ENCODE data around the gene RASA3.
"Not testable (repeated sequence)": the region's sequence is repeated elsewhere in the genome, so short reads cannot be mapped to it uniquely, and the experiment has no call there.

RASA3 gene

DNA sequence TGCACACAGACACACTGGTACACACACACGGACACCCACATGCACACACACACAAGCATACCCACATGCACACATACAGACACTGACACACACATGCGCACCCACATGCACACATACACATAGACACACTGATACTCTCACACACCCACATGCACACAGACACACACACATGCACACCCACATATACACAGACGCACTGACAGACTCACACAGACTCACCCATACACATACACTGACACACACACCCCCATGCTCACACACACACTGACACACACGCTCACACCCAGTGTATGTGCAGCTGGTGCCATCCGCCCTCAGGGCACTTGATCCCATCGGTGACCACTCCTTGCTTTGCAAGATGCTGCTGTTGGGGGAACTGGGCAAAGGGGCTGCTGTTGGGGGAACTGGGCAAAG lies 9.7 kb upstream of the RASA3 start:
- no peak for DNase-seq

DNA sequence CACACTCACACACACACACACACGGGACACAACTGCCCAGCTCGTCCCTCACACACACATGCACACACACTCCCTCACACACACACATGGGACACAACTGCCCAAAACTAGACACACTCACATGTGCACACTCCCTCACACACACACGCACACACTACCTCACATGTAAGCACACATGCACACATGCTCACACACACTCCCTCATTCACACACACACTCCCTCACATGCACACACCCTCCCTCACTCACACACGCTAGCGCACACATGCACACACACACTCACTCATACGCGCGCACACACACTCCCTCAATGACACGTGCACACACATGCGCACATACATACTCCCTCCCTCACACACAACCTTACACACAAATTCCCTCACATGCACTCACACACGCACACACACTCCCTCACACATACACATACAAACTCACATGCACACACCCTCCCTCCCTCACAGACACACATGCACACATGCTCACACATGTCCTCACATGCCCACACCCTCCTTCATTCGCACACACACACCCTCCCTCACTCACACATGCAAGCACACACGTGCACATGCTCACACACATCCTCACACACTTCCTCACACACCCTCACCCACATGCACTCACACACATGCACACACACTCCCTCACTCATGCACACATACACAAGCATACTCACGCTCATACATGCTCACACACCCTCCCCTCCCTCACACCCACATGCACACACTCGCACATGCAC lies 9.0 kb upstream of the RASA3 start:
- DNase-seq = no peak

DNA sequence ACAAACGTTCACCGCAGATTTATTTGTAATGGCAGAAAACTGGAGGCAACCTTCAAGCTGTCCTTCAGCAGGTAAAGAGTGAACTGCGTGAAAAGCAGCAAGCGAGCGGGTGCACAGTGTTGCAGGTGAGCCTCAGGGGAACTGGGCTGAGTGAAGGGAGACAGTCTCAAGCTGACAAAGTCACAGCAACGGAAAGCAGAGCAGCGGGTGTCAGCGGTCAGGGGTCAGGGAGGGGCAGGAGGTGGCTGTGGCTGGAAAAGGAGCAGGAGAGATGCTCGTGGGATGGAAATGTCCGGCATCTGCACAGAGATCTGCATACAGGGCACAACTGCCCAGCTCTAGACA lies 8.5 kb upstream of the RASA3 start:
- no peak for DNase-seq

DNA sequence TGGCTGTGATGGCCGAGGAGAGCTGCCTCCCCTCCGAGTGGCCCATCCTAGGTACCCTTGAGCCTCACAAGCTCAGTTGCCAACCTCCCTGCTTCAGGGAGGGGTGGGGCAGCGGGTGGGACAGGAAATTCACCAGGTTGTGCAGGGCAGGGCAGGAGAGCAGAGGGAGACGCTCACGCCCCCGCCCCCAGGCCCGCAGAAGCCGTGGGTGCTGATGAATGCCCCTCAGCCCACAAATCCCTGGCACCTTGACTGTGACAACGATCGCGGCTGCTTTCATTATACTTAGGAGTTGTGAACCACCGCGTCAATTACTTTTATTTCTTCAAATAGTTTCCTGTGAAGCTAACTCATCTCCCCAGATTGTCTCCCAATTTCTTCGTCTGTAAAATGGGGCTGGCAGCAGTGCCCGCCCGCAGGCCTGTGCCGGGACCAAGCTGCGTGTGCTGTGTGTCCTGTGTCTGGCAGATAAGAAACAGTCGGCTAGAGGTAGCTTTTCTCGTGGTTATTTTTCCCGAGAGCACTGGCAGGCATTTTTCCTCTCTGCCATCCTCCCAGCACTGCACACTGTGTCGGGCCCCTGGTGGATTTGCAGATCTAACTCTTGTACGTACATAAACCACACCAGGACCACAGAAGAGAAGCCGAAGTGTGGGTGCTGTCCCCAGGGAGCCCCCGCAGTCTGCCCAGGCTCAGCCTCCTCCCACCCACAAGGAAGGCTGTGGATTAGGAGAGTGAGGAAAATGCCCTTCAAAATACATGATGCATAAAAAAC lies 7.9 kb upstream of the RASA3 start:
- no peak for DNase-seq

DNA sequence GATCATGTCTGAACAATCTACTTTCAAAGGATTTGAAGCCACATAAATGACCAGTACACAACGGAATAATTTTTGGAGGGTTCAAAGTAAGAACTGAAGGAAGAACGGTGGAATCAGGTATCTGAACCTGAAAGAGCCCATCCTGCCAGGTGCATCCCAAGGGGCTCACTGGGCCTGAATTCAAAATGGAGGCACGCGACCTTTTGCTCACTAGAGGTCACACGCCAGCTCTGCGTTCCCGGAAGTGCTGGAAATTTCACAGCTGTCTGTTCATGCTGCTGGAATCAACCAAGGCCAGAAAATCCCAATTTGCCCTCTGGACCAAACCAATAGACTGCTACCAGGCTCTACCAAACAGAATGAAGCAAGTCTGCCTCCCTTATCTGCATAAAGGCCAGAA lies 4.2 kb upstream of the RASA3 start:
- DNase-seq = no peak

DNA sequence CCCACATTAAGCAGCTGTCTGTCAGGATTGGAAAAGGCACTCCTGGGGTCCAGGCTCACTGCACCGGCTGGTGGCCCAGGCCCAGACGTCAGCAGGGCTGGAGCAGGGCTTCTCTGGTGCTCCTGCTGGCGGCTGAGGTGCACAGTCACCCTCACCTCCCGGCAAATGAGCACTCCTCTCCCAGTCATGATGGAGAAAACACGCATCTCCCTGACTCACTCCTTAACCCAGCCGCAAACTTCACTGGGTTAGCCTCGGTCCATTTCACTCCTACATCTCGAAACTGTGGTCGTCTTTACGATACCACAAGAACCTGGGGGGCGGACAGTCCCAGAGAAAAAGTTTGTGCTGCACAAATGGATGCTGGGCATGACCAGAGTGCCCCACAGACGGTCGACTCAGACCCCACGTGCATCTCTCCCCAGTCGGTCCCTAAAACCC lies 3.3 kb upstream of the RASA3 start:
- no peak for DNase-seq

DNA sequence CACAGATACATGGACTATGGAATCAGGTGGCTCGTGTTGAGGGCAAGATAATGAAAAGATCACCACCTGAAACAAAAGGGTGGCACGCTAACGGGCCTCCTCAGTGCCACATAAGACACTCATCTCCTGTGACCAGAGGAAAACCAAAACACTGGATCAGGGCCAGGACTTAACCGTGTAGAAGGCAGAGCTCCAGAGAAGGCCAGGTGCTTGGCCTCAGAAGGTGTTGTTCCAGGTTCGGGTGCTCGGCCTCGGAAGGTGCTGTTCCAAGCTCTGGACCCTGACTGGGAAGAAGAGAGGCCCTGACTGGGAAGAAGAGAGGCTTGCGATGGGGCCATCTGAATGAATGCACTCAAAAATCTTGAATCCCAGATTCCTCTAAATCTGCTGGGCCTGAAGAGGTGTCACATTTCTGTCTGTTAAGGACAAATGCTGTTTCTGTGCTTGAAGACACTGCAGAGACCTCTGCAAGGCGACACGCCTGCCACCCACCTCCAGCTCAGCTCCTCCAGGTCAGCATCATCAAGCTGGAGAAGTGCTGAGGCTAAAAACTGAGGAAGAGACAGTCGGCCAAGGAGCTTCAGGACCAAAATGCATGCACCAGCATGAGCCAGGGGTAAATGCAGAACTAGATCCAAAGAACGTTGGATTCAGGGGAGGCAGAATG lies 2.7 kb upstream of the RASA3 start:
- DNase-seq = no peak

DNA sequence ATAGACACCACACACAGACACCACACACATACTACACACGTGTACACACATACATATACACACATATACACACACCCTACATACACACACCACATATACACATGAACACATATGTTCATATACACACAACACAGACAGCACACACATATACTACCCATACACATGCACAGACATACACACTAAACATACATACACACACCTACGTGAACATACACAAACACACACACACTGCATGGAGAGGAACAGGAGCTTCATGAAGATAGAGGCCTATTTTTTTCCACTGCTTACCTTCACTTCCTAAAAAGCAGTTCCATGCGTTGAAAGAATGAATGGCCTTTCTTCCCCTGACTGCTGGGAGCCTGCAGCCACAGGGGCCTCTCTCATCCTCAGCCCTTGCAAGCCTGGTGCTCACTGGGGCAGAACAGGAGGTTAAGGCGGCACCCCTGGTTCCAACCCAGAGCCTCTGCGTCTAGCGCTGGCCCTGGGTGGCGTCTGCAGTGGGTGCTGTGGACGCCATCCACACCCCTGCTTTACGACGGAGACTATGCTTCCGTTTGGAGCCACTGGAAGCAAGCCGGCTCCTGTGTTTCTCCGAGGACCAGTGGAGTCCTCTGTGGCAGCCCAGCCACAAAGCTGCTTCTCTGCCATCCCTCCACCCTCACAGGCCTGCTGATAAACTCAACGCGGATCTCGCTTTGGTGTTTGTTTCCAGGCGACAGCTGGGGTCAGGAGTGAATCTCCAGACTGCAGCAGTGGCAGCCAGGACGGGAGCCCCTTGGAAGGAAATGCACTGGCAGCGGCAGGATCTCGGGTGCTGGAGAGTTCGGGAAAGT lies 1.9 kb upstream of the RASA3 start:
- no peak for DNase-seq

DNA sequence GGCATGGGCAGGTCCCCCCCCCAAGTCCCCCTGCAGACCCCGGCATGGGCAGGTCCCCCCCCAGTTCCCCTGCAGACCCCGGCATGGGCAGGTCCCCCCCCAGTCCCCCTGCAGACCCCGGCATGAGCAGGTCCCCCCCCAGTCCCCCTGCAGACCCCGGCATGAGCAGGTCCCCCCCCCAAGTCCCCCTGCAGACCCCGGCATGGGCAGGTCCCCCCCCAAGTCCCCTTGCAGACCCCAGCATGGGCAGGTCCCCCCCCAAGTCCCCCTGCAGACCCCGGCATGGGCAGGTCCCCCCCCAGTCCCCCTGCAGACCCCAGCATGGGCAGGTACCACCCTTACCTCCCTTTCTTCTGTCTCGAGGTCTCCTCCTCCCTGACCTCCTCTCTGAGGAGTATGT lies 1.1 kb upstream of the RASA3 start:
- DNase-seq = not testable (repeated sequence)

DNA sequence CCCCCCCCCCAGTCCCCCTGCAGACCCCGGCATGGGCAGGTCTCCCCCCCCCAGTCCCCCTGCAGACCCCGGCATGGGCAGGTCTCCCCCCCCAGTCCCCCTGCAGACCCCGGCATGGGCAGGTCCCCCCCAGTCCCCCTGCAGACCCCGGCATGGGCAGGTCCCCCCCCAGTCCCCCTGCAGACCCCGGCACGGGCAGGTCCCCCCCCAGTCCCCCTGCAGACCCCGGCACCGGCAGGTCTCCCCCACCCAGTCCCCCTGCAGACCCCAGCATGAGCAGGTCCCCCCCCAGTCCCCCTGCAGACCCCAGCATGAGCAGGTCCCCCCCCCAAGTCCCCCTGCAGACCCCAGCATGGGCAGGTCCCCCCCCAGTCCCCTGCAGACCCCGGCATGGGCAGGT lies 703 bp upstream of the RASA3 start:
- DNase-seq = not testable (repeated sequence)

DNA sequence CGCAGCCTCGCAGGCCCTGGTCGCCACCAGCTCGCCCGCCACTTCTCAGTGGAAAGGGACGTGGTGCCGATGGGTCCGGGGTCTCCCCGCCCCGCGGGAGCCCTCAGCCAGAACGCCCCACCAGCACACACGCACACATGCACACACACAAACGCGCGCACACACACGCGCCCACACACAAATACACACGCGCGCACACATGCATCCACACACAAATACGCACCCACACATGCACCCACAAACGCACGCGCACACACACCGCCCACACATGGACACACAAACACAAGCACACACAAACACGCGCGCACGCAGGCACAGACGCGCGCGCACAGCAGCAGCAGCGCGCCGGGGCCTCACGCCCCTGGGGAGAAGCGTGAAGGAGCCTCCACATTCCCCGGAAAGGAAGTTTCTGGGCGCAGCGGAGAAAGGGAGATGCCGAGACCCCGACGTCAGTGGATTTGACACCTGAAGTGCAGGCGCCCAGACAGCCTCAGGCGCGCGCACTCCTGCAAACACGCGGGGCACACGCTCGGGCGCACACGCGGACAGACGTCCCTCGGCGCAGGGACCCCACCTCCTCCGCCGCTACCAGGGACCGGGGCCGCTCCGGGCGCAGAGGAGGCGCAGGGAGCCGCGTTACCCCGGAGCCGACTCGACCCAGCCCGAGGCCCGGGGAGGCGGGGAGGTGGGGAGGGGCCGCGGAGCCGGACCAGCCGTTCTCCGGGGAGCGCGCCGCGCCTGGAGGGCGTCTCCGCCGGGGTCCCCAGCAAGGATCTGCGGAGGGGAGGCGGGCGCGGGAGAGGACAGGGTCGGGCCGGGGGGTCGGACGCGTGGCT lies 622 bp downstream of the RASA3 start:
- no peak for DNase-seq

DNA sequence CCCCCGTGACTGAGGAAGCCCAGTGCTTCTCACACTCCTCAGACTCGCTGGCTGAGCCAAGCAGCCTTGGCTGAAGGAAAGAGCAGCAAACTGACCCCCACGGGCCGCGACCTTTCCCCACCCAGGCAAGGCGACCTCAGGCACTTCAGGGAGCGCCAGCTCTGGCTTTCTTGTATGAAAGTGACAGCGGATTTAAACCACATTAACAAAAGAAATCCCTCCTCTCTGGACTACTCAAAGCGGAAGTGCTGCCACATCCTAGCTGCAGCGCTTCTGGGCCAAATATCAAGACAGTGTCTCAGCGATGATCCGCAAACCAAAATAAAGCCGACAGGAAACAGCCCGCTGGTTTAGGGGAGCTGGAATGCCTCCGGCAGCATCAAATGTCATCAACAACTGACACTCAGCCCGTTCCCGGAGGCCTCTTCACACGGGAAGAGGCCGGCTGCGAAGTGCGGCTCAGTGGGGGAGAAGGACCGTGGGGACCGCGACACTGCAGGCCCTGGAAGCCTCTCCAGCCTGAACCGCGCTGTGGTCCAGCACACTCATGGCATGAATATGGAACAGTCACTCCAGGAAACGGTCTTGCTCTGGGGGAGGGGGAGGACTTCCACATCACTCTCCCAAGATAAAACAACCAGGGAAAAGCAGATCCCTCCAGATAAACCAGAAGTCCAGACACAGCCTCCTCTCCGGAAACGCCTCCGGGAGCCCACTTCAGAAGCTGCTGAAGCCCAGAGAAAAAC lies 1.4 kb downstream of the RASA3 start:
- no peak for DNase-seq

DNA sequence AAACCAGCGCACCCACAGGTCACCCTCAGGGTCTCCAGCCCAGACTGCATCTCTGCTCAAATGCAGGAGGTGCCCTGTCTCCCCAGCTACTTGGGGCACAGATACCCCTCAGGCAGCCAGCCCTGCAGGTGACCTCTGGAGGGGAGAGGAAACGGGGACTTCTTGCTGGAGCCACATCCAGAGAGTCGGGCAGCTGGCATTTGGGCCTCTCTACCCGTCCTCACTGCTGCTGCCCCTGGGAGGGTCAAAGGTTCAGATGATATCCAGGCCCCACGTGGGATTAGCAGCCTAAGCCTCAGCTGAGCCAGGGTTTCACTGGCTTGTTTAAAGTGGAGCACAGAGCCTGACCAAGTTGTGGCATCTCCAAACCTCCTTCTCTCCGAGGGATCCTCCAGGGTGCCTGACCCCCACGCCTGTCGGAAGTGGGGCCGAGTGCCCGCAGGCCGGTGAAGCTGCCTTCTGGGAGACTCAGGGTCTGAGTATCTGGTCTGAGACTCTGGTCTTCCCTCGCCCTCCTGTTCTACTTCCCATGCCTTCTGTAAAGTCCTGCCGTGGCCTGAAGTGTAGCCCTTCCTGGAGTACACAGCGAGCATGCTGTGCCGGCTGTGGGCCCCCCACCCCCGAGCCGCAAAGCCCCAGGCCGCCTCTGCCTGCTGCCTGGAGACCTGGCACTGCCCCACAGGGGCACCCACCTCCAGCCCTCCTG lies 2.1 kb downstream of the RASA3 start:
- no peak for DNase-seq

DNA sequence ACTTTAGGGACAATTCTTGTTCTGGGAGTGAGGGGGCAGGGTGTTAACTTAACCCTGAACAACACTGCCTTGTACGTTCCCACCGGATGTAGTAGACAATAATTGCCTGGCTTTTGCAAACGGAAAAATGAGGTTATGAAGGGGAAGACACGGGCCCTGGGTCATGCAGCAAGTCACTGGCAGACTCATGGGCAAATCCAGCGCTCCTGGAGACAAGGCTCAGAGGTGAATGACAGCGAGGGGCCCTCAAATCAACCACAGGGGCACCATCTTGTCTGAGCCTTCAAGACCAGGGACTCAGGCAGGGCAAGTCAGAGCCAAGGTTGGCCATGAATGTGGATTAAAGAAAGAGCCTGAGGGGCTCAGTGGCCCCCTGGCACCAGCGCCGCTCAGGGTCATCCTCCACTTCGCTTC lies 2.8 kb downstream of the RASA3 start:
- no peak for DNase-seq

DNA sequence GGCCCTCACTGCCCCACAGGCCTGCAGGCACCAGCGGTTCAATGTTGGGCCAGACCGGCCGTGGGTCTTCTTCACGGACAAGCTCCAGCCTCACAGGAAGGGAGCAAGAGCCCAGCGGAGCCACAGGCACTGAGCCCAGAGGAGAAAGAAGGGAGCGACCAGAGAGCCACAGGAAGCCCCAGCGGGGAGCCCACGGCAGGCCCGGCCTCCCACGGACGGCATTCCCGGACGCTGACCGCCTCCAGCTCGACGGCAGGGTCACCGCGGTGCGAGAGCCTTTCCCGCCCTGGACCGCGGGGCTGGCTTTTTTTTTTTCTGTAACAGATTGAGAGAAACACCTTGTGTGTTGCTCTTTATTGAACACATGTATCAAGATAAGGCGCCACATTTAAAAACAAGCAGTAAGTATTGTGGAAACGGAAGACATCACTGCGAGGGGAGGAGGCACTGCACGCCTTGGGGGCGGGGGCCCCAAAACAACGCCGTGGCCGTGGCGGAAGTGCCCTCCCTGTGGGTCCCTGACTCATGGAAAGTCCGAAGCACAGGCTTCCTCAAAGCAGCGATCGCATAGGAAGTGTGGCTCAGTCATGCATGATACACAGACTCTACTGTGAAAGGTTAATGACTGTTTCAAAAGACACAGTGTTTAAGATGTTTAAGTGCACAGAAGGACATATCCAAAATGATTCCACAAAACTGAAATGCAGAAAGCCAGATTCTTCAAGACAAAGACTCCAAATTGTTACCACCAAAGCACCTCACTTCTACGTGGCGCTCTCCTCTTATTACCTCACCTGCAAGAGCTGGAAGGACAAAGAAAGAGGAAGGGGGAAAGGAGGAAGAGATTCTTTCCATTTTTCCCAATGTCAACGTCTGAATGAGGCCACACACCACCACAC lies 3.5 kb downstream of the RASA3 start:
- peak; percentile 76 for DNase-seq

DNA sequence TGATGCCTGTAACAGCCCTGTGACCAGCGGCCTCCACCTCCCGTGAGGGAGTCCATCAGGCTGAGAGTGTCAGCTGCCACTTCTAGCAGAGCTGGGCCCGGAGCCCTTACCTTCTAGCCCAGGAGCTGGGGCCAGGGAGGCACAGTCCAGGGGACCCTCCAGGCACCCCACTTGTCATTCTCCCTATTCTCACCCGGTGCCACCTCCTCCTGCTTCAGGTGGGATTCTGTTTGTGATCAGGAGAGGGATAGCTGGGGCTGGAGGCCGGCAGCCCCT lies 4.1 kb downstream of the RASA3 start:
- no peak for DNase-seq

DNA sequence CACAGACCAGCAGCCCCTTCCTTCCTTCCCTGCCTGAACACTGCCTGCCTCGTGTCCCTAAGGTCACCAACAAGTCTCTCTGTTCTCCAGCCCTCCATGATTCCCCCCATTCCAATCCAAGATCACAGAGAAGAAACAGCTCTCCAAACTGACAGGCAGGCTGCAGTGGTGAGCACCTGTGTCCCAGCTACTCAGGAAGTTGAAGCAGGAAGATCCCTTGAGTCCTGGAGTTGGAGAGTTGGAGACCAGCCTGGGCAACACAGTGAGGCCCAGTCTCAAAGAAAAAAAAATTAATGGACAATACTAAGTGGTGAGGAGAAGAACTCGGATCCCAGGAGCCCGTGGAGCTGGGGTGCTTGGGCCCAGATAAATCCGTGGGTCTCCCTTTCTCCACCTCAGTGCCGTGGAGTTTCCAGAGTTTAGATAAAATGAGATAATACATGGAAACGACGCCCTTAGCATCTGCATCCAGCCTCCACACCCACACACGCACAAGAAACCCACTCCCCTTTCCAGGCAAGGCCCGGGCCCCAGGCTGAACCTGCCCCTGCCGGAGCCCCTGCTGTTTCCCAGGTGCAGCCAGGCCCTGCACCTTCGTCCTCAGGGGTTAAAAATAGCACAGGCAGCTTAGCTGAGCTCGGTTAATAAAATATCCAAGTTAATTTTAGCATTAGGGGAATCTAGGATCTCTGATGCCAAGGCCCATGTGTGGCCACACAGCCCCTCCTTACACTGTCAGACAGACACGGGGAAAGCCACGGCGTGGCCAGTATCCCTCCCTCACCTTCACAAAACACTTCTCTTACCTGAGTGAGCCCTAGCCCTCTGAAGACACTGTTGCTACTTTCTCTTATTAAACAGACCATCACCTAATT lies 4.7 kb downstream of the RASA3 start:
- no peak for DNase-seq

DNA sequence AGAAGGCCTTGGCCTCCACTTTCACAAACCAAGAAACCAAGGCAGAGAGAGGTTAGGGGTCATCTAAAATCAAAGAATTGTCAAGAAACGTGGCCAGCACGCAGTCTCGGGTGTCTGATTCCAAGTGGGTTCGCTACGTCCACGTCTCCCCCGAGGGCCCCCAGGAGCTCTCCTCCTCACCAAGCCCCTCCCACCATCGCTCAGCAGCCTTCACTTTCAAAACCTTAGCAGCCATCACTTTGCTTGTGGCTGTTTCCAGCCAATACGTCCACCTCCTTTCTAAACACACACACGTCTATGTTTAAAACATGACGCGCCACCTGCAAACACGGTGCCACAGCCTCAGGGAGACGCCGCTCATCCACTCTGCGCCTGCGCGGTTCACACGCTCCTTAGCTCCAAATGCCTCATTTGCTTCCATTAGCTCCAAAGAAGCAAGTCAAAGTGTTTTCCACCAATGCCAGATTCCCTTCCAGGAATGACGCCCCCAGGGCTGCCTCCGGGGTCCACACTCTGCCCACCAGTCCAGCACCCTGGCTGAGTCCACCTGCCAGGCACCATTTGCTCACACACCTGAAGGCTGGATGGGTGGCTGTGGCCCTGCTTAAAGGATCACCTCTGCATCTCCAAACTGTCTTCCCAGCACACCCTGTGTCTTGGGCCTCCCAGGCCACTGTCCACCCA lies 5.5 kb downstream of the RASA3 start:
- no peak for DNase-seq

All from activated gamma-delta T cell (primary cell).